ENCODE results near the gene ALG12.

The ALG12 gene

GRCh38 chr22:49934160-49934890 lies 16.1 kb upstream of the ALG12 start:
- FAIRE-seq: no peak
- no peak for DNase-seq (ENCODE audit: extremely low spot score, insufficient read length, low read depth)

- FAIRE-seq (no peak), DNase-seq (ENCODE audit: extremely low spot score, insufficient read length, low read depth) (no peak)
These were observed 15.3 kb upstream of the ALG12 start for GRCh38 chr22:49933236-49934159.

GRCh38 chr22:49930596-49931412 lies 12.6 kb upstream of the ALG12 start:
- DNase-seq (ENCODE audit: extremely low spot score, insufficient read length, low read depth): no peak

GRCh38 chr22:49929994-49930575 lies 11.8 kb upstream of the ALG12 start:
- DNase-seq (ENCODE audit: extremely low spot score, insufficient read length, low read depth) (no peak), FAIRE-seq (no peak)

More at GRCh38 chr22:49930596-49931412, 12.6 kb upstream of the ALG12 start:
- peak; percentile 89 for FAIRE-seq

GRCh38 chr22:49929211-49929979 lies 11.2 kb upstream of the ALG12 start:
- FAIRE-seq: peak; percentile 77
- peak; percentile 63 for DNase-seq (ENCODE audit: extremely low spot score, insufficient read length, low read depth)

- FAIRE-seq (no peak), DNase-seq (ENCODE audit: extremely low spot score, insufficient read length, low read depth) (no peak)
These were observed 10.4 kb upstream of the ALG12 start for GRCh38 chr22:49928555-49929210.

GRCh38 chr22:49928185-49928495 lies 9.9 kb upstream of the ALG12 start:
- DNase-seq (ENCODE audit: extremely low spot score, insufficient read length, low read depth) (no peak), FAIRE-seq (no peak)

GRCh38 chr22:49927483-49928184 lies 9.4 kb upstream of the ALG12 start:
- no peak for FAIRE-seq
- DNase-seq (ENCODE audit: extremely low spot score, insufficient read length, low read depth): no peak

- FAIRE-seq: no peak
- no peak for DNase-seq (ENCODE audit: extremely low spot score, insufficient read length, low read depth)
These were observed 8.7 kb upstream of the ALG12 start for GRCh38 chr22:49926916-49927315.

- FAIRE-seq (peak; percentile 97), DNase-seq (ENCODE audit: extremely low spot score, insufficient read length, low read depth) (no peak)
These were observed 7.4 kb upstream of the ALG12 start for GRCh38 chr22:49925525-49926128.

- DNase-seq (ENCODE audit: extremely low spot score, insufficient read length, low read depth) (no peak), FAIRE-seq (no peak)
These were observed 6.0 kb upstream of the ALG12 start for GRCh38 chr22:49924113-49924833.

- FAIRE-seq: peak; percentile 48
- DNase-seq (ENCODE audit: extremely low spot score, insufficient read length, low read depth): no peak
These were observed 5.2 kb upstream of the ALG12 start for GRCh38 chr22:49923445-49923844.

- no peak for DNase-seq (ENCODE audit: extremely low spot score, insufficient read length, low read depth)
- FAIRE-seq: no peak
These were observed 4.7 kb upstream of the ALG12 start for GRCh38 chr22:49922926-49923325.

- DNase-seq (ENCODE audit: extremely low spot score, insufficient read length, low read depth) (no peak), FAIRE-seq (no peak)
These were observed 4.2 kb upstream of the ALG12 start for GRCh38 chr22:49922484-49922883.

- FAIRE-seq (no peak), DNase-seq (ENCODE audit: extremely low spot score, insufficient read length, low read depth) (no peak)
These were observed 3.5 kb upstream of the ALG12 start for GRCh38 chr22:49921508-49922278.

GRCh38 chr22:49920859-49921258 lies 2.6 kb upstream of the ALG12 start:
- FAIRE-seq (no peak), DNase-seq (ENCODE audit: extremely low spot score, insufficient read length, low read depth) (no peak)

All from GM18507 (cell line).